GM13977 (cell line): ENCODE measurements around the gene MAP3K4.

Source experiments
- DNase-seq: peaks from one replicate; pipeline ENCODE4 v3.0.0; 2012; ENCODE audit warnings: low spot score
- CTCF ChIP-seq: IDR thresholded peaks from 2 replicates; pipeline ENCODE4 v1.5.1; 2012; ENCODE audit warnings: mild to moderate bottlenecking, control low read depth; ENCODE audit not compliant: insufficient read depth; ENCODE audit errors: extremely low read depth, missing control alignments
- in situ Hi-C: fragments of 300-500 bp; cut with MboI; formaldehyde crosslinking; loops from one replicate; pipeline ENCODE4 v1.12.0; 2022; ENCODE audit warnings: low sequenced_read_pairs, low pct_unique_long_range_greater_than_20kb, mixed read lengths, inconsistent platforms; ENCODE audit not compliant: unreplicated experiment

The MAP3K4 gene

GRCh38 chr6:161125591-161125990 lies 134.0 kb downstream of the MAP3K4 start:
- in situ Hi-C loops = loop anchor here (25.0 kb wide), 1 partner anchor 237 kb away; no protein-coding TSS in a partner anchor
- no peak for DNase-seq
- TF ChIP-seq CTCF = no peak

DNA sequence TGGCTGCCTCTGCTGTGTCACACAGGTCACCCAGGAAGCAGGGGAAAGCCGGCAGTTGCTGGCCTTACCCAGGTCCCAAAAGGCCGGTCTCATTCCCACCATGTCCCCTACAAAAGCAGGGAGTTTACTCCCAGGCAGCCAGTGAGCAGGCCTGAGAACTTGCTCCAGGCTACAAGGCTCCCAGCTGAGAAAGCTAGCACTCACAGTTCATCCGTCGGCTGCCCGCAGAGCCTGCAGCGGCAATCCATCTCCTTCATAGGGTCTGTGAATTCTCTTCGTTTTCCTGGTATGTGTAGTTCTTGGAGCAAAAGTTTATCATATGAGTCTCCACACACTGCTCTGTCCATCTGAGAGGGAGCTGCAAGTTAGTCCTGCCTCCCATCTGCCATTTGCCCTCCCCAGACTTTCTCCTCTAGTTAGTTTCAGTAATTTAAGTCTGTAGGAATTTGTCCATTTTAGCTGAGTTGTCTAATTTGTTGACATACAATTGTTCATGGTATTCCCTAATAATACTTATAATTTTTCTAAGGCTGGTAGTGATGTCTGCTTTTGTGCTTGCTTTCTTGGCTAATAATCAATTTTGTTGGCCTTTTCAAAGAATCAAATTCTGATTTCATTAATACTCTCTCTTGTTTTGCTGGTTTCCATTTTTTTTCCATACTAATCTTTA lies 135.6 kb downstream of the MAP3K4 start:
- in situ Hi-C loops = loop anchor here (25.0 kb wide), 1 partner anchor 235 kb away; no protein-coding TSS in a partner anchor
- DNase-seq = no peak
- TF ChIP-seq CTCF = no peak

DNA sequence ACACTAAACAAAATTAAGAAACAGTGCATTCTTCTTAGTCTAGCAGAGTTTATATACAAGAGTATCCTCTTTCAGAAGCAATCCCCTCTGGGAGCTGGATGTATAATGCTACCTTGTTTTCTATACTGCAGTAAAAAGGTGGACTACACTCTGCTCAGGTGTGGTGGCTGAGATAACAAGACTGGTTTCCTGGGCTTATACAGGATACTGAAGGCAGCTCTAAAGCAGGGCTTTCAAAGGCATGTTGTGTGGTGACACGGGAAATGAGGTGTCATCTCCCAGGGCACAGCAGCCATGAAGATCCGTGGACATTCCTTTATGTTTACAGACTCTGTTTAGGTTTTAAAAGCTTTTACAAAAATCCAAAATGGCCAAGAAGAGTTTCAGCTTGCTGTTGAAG lies 136.7 kb downstream of the MAP3K4 start:
- TF ChIP-seq CTCF = no peak
- DNase-seq = no peak
- in situ Hi-C loops = loop anchor here (25.0 kb wide), 1 partner anchor 234 kb away; no protein-coding TSS in a partner anchor

DNA sequence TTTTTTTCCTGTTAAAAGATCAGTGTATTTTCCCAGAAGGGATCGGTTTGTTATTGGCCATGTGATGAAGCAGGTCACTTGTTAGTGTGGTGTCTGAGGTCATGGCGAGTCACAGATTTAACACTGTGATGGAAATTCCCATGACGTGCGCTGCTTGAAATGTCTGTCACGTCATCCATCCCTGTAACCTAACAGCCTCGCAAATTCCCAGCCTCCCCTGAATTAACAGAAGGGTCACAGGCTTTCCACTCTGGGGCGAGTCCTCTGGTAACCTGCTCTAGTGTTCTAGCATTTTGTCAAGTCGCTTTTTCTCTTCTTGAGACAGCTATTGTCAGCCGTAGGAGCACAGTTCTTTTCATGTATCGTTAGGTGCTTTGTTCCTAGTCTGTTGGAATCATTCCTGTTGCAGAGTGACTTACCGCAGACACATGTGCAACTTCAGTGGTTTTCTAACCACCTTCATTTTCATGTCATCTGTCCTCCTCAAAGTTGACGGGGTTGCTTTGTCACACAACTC lies 137.2 kb downstream of the MAP3K4 start:
- in situ Hi-C loops = loop anchor here (25.0 kb wide), 1 partner anchor 234 kb away; no protein-coding TSS in a partner anchor
- no peak for TF ChIP-seq CTCF
- no peak for DNase-seq

GRCh38 chr6:161130541-161130940 lies 139.0 kb downstream of the MAP3K4 start:
- DNase-seq = no peak
- no peak for TF ChIP-seq CTCF
- in situ Hi-C loops = loop anchor here (25.0 kb wide), 1 partner anchor 232 kb away; no protein-coding TSS in a partner anchor

DNA sequence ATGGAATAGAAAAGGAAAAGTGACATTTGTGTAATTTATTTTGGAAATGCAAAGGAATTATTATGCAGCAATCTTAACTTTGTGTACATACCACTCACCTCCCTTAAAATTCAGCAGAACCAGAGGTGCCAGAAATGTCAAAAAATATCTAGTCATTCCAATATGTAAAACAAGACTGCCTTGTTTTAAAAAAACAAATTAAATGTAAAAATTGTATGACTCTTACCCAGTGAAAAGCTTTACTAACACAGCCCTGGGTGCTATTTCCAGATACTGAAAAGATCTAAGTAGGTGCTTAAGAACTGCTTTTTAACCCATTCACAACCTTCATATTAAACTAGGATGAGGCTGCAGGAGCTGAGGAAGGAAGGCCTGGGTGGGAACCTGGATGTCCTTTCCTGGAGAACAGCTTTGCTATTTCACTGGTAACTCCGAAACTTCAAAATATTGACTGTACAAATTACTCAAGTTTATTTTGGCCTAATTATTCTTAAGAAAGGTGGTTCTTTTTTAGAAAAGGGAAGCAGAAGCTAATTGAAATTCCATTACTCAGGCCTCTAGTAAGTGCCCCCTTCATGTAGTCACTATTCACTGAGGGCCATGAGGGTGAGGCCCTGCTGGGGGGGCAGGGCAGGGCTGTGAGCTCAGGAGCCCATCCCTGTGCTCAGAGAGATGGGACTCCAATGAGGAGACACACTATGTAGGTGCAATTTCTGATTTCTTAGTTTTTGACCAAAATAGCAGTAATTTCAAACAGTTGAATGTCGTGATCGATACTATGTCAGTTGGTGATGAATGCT lies 139.6 kb downstream of the MAP3K4 start:
- TF ChIP-seq CTCF = no peak
- DNase-seq = no peak
- in situ Hi-C loops = loop anchor here (25.0 kb wide), 1 partner anchor 231 kb away; no protein-coding TSS in a partner anchor
